ENCODE measurements around the gene OSBPL1A. TPM values are rescaled to one million over a fixed set of nuclear protein-coding genes. Genes with fewer than 3 reads are reported as not detected.

The OSBPL1A gene
- total and polyA plus RNA-seq, 2 of the 8 experiments (the other 6 are each of a cell fraction or from before 2014, with no cell fraction given), result 53.2 to 74.9 TPM

- H2AFZ ChIP-seq (ENCODE audit: low read length), result peak within 1 kb of the TSS; percentile 52; the same call in 1 of the 2 replicates
- peak within 1 kb of the TSS; percentile 84; the same call in 1 of the 2 replicates for H2BK15ac ChIP-seq (ENCODE audit: low read length)
- peaks cover 4% of the 10 kb centered on the region; the same call in 1 of the 2 replicates for H3K23me2 ChIP-seq (ENCODE audit: low read depth, low read length)
- 3% methylated on average over 62 of the region's 63 CpGs; no CpG with 5 or more reads in 1 of the 2 experiments for WGBS, 2 experiments (ENCODE audit: extremely low coverage in 1 of 2, insufficient coverage in 1 of 2, insufficient read length in 1 of 2, insufficient replicate concordance in 2 of 2, low coverage in 1 of 2, low lambda C conversion rate in 2 of 2, missing lambda C conversion rate in 1 of 2)
- H3K23ac ChIP-seq (ENCODE audit: insufficient read length), result no peak within 1 kb of the TSS
- no peaks in the 10 kb centered on the region for H4K20me1 ChIP-seq (replicated peaks in 1 of 2; ENCODE audit: control insufficient read depth in 1 of 2, insufficient read depth in 2 of 2, low read length in 2 of 2)
- peak within 1 kb of the TSS; percentile 17 for H3K4ac ChIP-seq (replicated peaks; ENCODE audit: insufficient read length, low read depth, low read length)
- H4K5ac ChIP-seq (ENCODE audit: insufficient read length, low read depth, low read length), result peak within 1 kb of the TSS; percentile 65
- no peaks in the 10 kb centered on the region for H3K9me3 ChIP-seq (ENCODE audit: insufficient read depth in 2 of 2, low read depth in 1 of 2, low read length in 1 of 2)
- peak within 1 kb of the TSS; percentile 90; the same call in 1 of the 2 replicates for H2BK5ac ChIP-seq (ENCODE audit: low read depth, low read length)
- peak within 1 kb of the TSS; percentile 1; the same call in 1 of the 2 replicates for H4K8ac ChIP-seq (ENCODE audit: extremely low read depth, insufficient read depth, low read length)
- POLR2A ChIA-PET (ENCODE audit: partially characterized antibody), result interaction anchor here (0.5 to 2.6 kb wide), 65 partner anchors 9 to 1009 kb away, joined by 3 to 31 read pairs (median 4); partner anchors contain the start of genes IMPACT and OSBPL1A
- H3K18ac ChIP-seq (ENCODE audit: extremely low read depth, low read length), result peak within 1 kb of the TSS; percentile 68
- peak within 1 kb of the TSS; percentile 60 for H2BK120ac ChIP-seq (replicated peaks; ENCODE audit: low read depth, low read length)
- peak within 1 kb of the TSS; percentile 4; the same call in 1 of the 2 replicates for H2BK12ac ChIP-seq (ENCODE audit: low read depth, low read length)
- peak within 1 kb of the TSS; percentile 38; the same call in 1 of the 2 replicates for H2BK20ac ChIP-seq (ENCODE audit: low read length)
- peaks cover 0 to 2% (median 0%) of the 10 kb centered on the region in 4 experiments; a peak in 1 of 8 replicates for H3K36me3 ChIP-seq (ENCODE audit: control insufficient read depth in 2 of 4, insufficient read depth in 4 of 4, low read length in 3 of 4)
- H3K27ac ChIP-seq (ENCODE audit: low read depth, low read length), result peak within 1 kb of the TSS; percentile 44; the same call in 1 of the 2 replicates
- H3K56ac ChIP-seq (replicated peaks; ENCODE audit: insufficient read length, low read depth, low read length), result peak within 1 kb of the TSS; percentile 56
- no peaks in the 10 kb centered on the region for H3K79me1 ChIP-seq (ENCODE audit: low read depth, low read length)
- H3K4me3 ChIP-seq (ENCODE audit: extremely low read depth in 1 of 4, insufficient read depth in 2 of 4, low read depth in 3 of 4, low read length in 4 of 4), result peak within 1 kb of the TSS; percentile 51 to 75 (median 60)
- no peak within 1 kb of the TSS for H3K14ac ChIP-seq (ENCODE audit: insufficient read length)
- H4K91ac ChIP-seq (replicated peaks; ENCODE audit: insufficient read length, low read length), result peak within 1 kb of the TSS; percentile 36
- CTCF ChIA-PET (ENCODE audit: partially characterized antibody), result interaction anchor here (0.7 to 1.6 kb wide), 6 partner anchors 12 to 351 kb away, joined by 3 to 5 read pairs (median 3); no protein-coding TSS in a partner anchor
- H2AK5ac ChIP-seq (ENCODE audit: low read depth, low read length), result 0 out of 2 replicates have a peak within 1 kb of the TSS, but pooled peaks have one; percentile 60
- peak; percentile 80 for FAIRE-seq
- no peaks in the 10 kb centered on the region for H3K27me3 ChIP-seq (replicated peaks in 1 of 4; ENCODE audit: control insufficient read depth in 3 of 4, extremely low read depth in 1 of 4, insufficient read depth in 3 of 4, low read length in 3 of 4)
- peak within 1 kb of the TSS; percentile 73 to 77 for H3K4me2 ChIP-seq (ENCODE audit: insufficient read depth in 1 of 2, low read depth in 2 of 2, low read length in 2 of 2)
- H3K9ac ChIP-seq (replicated peaks in 1 of 4; ENCODE audit: extremely low read depth in 1 of 4, low read depth in 3 of 4, low read length in 3 of 4), result peak within 1 kb of the TSS; percentile 27 to 81 (median 52)
- peak; percentile 93 to 96 for DNase-seq (ENCODE audit: low read depth in 1 of 2, low spot score in 2 of 2)
- peaks cover 0 to 12% (median 7%) of the 10 kb centered on the region in 4 experiments; a peak in 5 of 7 replicates for H3K4me1 ChIP-seq (replicated peaks in 1 of 4; ENCODE audit: control insufficient read depth in 3 of 4, insufficient read depth in 4 of 4, low read length in 3 of 4)
- no peaks in the 10 kb centered on the region for H3K79me2 ChIP-seq (ENCODE audit: control insufficient read depth in 1 of 2, insufficient read depth in 2 of 2, low read length in 2 of 2)
- no peak for TF ChIP-seq BACH1 (IDR thresholded peaks at IDR 0.05; ENCODE audit: low read length)
- peak in 1 of 2 experiments; percentile 70; a peak in 1 of 4 replicates for TF ChIP-seq SIN3A (conservative IDR thresholded peaks at IDR 0.05 in 1 of 2, IDR thresholded peaks at IDR 0.05 in 1 of 2; ENCODE audit: low read depth in 1 of 2, low read length in 2 of 2)
- TF ChIP-seq ATF3 (IDR thresholded peaks at IDR 0.05; ENCODE audit: insufficient read depth, low read depth, low read length), result no peak
- TF ChIP-seq SIRT6 (IDR thresholded peaks at IDR 0.05; ENCODE audit: low read length), result no peak
- no peak for TF ChIP-seq EP300 (IDR thresholded peaks at IDR 0.05; ENCODE audit: borderline replicate concordance in 1 of 2, low read depth in 2 of 2, low read length in 2 of 2)
- TF ChIP-seq TAF7 (optimal IDR thresholded peaks at IDR 0.05; ENCODE audit: borderline replicate concordance, low read depth, low read length), result peak; percentile 97
- TF ChIP-seq HDAC6 (IDR thresholded peaks at IDR 0.05; ENCODE audit: low read depth, low read length), result no peak
- TF ChIP-seq RNF2 (IDR thresholded peaks at IDR 0.05; ENCODE audit: borderline replicate concordance, low read depth, low read length, missing control alignments, poor library complexity, severe bottlenecking), result no peak
Observed at GRCh38 chr18:24138789-24139616, 258.6 kb downstream of the OSBPL1A start, which contains the start of gene CABYR. Gene CABYR (plus strand): TSS chr18:24139062. CDS start chr18:24143115, 4,053 bp downstream.
